Measurements from ENCODE around the gene DAND5.

Gene DAND5

DNA sequence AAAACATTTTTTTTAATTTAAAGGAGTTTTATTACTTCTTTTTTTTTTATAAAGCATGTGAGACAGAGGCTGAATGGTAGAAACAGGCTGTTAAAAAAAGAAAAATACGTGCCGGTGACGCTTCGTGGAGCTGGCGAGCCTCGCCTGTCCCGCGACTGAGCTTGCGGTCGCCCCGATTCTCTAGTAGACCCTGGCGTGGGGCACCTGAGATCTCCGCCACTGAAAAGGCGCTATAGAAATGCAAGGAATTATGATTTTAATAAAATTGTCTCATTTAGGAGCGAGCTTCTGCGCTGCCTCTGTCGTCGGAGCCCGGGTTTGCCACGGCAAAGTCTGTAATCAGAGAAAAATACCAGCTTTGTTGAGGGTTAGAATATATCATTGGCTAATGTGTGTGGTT lies 44.3 kb downstream of the DAND5 start:
- peaks cover 30% of the 10 kb centered on the region for H3K4me1 ChIP-seq (ENCODE audit: insufficient read depth, poor library complexity, severe bottlenecking)
- H3K9me3 ChIP-seq (ENCODE audit: severe bottlenecking): no peaks in the 10 kb centered on the region
- DNase-seq (ENCODE audit: low spot score) (no peak), ATAC-seq (ENCODE audit: low read depth) (no peak)
- H3K27ac ChIP-seq (ENCODE audit: poor library complexity, severe bottlenecking): peak overlapping the region; percentile 84
- no peak for TF ChIP-seq CTCF (IDR thresholded peaks at IDR 0.05; ENCODE audit: poor library complexity, severe bottlenecking)
- H3K36me3 ChIP-seq (ENCODE audit: low read depth): no peaks in the 10 kb centered on the region
- no peaks in the 10 kb centered on the region for H3K27me3 ChIP-seq (ENCODE audit: insufficient read depth, poor library complexity, severe bottlenecking)
- peak overlapping the region; percentile 23 for H3K4me3 ChIP-seq (ENCODE audit: severe bottlenecking)

GRCh38 chr19:13014101-13014920 lies 44.9 kb downstream of the DAND5 start:
- no peak for DNase-seq (ENCODE audit: low spot score)
- no peak for TF ChIP-seq CTCF (IDR thresholded peaks at IDR 0.05; ENCODE audit: poor library complexity, severe bottlenecking)
- Histone ChIP-seq H3K36me3 (ENCODE audit: low read depth) (no peaks in the 10 kb centered on the region), H3K9me3 (ENCODE audit: severe bottlenecking) (no peaks in the 10 kb centered on the region), H3K4me1 (ENCODE audit: insufficient read depth, poor library complexity, severe bottlenecking) (peaks cover 35% of the 10 kb centered on the region), H3K27ac (ENCODE audit: poor library complexity, severe bottlenecking) (peak overlapping the region; percentile 84), H3K4me3 (ENCODE audit: severe bottlenecking) (peak overlapping the region; percentile 23), H3K27me3 (ENCODE audit: insufficient read depth, poor library complexity, severe bottlenecking) (no peaks in the 10 kb centered on the region)
- peak; percentile 11; the same call in 1 of the 3 replicates for ATAC-seq (ENCODE audit: low read depth)

DNA sequence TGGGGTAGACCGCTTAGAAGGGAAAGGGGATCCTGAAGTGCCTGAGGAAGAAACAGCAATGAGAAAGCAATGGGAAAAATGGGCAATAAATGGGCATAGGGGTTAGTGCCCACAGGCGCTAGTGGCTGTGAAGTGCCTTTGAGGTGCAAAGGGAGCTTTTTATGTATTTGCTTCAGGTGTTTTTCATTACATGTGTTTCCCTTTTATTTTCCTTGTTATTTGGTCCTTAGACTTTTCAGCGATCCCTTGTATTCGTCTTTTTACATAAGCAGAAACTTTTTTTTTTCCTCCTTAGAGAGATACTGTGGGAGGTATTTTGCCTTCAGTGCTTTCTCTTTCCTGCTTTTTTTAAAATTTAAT lies 45.5 kb downstream of the DAND5 start:
- Histone ChIP-seq H3K27ac (ENCODE audit: poor library complexity, severe bottlenecking) (peak overlapping the region; percentile 84), H3K4me3 (ENCODE audit: severe bottlenecking) (no peak overlapping the region), H3K27me3 (ENCODE audit: insufficient read depth, poor library complexity, severe bottlenecking) (no peaks in the 10 kb centered on the region), H3K36me3 (ENCODE audit: low read depth) (no peaks in the 10 kb centered on the region), H3K9me3 (ENCODE audit: severe bottlenecking) (no peaks in the 10 kb centered on the region), H3K4me1 (ENCODE audit: insufficient read depth, poor library complexity, severe bottlenecking) (peaks cover 41% of the 10 kb centered on the region)
- TF ChIP-seq CTCF (IDR thresholded peaks at IDR 0.05; ENCODE audit: poor library complexity, severe bottlenecking): no peak
- no peak for DNase-seq (ENCODE audit: low spot score)
- no peak for ATAC-seq (ENCODE audit: low read depth)

DNA sequence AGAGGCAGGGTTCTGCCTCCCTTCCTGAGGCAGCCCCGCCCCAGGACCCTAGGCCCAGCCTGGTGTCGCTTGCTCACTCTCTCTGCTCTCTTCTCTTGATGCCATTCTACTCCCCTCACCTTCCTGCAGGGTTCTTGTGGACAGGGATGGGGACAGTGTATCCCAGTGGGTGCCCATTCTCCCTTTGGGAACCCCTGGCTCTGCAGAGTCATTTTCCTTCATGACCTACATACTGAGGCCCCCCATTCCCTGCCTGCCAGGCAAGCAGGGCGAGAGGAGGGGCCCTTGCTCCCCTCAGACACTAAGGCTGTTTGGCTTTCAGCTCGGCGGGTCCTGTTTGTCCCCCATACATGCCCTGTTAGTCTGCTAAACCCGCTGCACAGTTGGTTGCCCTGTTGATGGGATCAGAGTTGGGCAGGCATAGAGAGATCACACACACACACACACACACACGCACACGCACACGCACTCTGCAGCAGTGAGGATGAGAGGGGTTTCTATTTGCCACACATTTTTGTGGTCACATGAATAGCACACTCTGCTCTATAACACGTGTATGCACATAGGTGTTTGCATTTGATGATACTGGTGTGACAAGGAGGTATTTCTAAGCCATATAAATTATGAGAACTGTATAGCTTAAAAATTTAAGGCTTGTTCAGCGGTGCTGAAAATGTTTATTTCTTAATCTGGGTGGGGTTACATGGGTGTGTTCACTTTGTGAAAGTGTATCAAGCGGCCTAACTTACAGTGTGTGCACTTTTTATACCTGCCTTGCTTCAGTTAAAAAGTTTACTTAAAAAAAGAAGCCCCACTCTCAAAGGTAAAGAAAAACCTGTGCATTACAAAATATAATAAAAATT lies 46.2 kb downstream of the DAND5 start:
- Histone ChIP-seq H3K36me3 (ENCODE audit: low read depth) (no peaks in the 10 kb centered on the region), H3K9me3 (ENCODE audit: severe bottlenecking) (no peaks in the 10 kb centered on the region), H3K27me3 (ENCODE audit: insufficient read depth, poor library complexity, severe bottlenecking) (no peaks in the 10 kb centered on the region), H3K27ac (ENCODE audit: poor library complexity, severe bottlenecking) (peak overlapping the region; percentile 84), H3K4me3 (ENCODE audit: severe bottlenecking) (no peak overlapping the region), H3K4me1 (ENCODE audit: insufficient read depth, poor library complexity, severe bottlenecking) (peaks cover 44% of the 10 kb centered on the region)
- ATAC-seq (ENCODE audit: low read depth) (peak; percentile 21), DNase-seq (ENCODE audit: low spot score) (no peak)
- TF ChIP-seq CTCF (IDR thresholded peaks at IDR 0.05; ENCODE audit: poor library complexity, severe bottlenecking): no peak
